Measurements from ENCODE around the gene TJP1. TPM values are rescaled to one million over a fixed set of nuclear protein-coding genes. Genes with fewer than 3 reads are reported as not detected.

The TJP1 gene
- total RNA-seq, 1 donor from 2014 or later, result 89.3 TPM

GRCh38 chr15:29815000-29815710 lies 7.1 kb downstream of the TJP1 start:
- Mint-ChIP-seq H3K4me3 (peak overlapping the region; percentile 2), H3K9me3 (no peaks in the 10 kb centered on the region), H3K4me1 (ENCODE audit: unreplicated experiment) (peaks cover 43% of the 10 kb centered on the region), H3K27ac (peak overlapping the region; percentile 40), H3K36me3 (peaks cover 25% of the 10 kb centered on the region), H3K27me3 (no peaks in the 10 kb centered on the region)
- DNase-seq (ENCODE audit: extremely low spot score, unreplicated experiment), result no peak
- TF ChIP-seq CTCF (conservative IDR thresholded peaks at IDR 0.05), result no peak

GRCh38 chr15:29813009-29813408 lies 9.3 kb downstream of the TJP1 start:
- Mint-ChIP-seq H3K36me3 (peaks cover 24% of the 10 kb centered on the region), H3K4me3 (peak overlapping the region; percentile 5), H3K27ac (peak overlapping the region; percentile 77), H3K9me3 (no peaks in the 10 kb centered on the region), H3K27me3 (no peaks in the 10 kb centered on the region), H3K4me1 (ENCODE audit: unreplicated experiment) (peaks cover 32% of the 10 kb centered on the region)
- no peak for TF ChIP-seq CTCF (conservative IDR thresholded peaks at IDR 0.05)
- DNase-seq (ENCODE audit: extremely low spot score, unreplicated experiment), result no peak

- Mint-ChIP-seq H3K36me3 (peaks cover 20% of the 10 kb centered on the region), H3K27ac (peak overlapping the region; percentile 77), H3K4me3 (peak overlapping the region; percentile 11), H3K4me1 (ENCODE audit: unreplicated experiment) (peaks cover 32% of the 10 kb centered on the region), H3K9me3 (no peaks in the 10 kb centered on the region), H3K27me3 (no peaks in the 10 kb centered on the region)
- no peak for TF ChIP-seq CTCF (conservative IDR thresholded peaks at IDR 0.05)
- no peak for DNase-seq (ENCODE audit: extremely low spot score, unreplicated experiment)
Observed at GRCh38 chr15:29812384-29812694, 9.9 kb downstream of the TJP1 start.

- no peaks in the 10 kb centered on the region for H3K27me3 Mint-ChIP-seq
- H3K4me3 Mint-ChIP-seq, result peak overlapping the region; percentile 11
- DNase-seq (ENCODE audit: extremely low spot score, unreplicated experiment), result no peak
- peak overlapping the region; percentile 77 for H3K27ac Mint-ChIP-seq
- peaks cover 15% of the 10 kb centered on the region for H3K36me3 Mint-ChIP-seq
- TF ChIP-seq CTCF (conservative IDR thresholded peaks at IDR 0.05), result no peak
- peaks cover 32% of the 10 kb centered on the region for H3K4me1 Mint-ChIP-seq (ENCODE audit: unreplicated experiment)
- H3K9me3 Mint-ChIP-seq, result no peaks in the 10 kb centered on the region
Observed at GRCh38 chr15:29811691-29812383, 10.4 kb downstream of the TJP1 start.

- no peak for TF ChIP-seq CTCF (conservative IDR thresholded peaks at IDR 0.05)
- peaks cover 21% of the 10 kb centered on the region for H3K36me3 Mint-ChIP-seq
- no peaks in the 10 kb centered on the region for H3K27me3 Mint-ChIP-seq
- no peak overlapping the region for H3K27ac Mint-ChIP-seq
- DNase-seq (ENCODE audit: extremely low spot score, unreplicated experiment), result no peak
- H3K4me1 Mint-ChIP-seq (ENCODE audit: unreplicated experiment), result peaks cover 19% of the 10 kb centered on the region
- no peak overlapping the region for H3K4me3 Mint-ChIP-seq
- H3K9me3 Mint-ChIP-seq, result no peaks in the 10 kb centered on the region
Observed at GRCh38 chr15:29805708-29806104, 16.6 kb downstream of the TJP1 start.
